Measurements from ENCODE around the gene PRC1. TPM values are rescaled to one million over a fixed set of nuclear protein-coding genes. Genes with fewer than 3 reads are reported as not detected.

The PRC1 gene
- total RNA-seq, 1 donor from 2014 or later = 161 TPM

- H3K4me3 Mint-ChIP-seq = no peak overlapping the region
- TF ChIP-seq CTCF (conservative IDR thresholded peaks at IDR 0.05) = no peak
- no peaks in the 10 kb centered on the region for H3K4me1 Mint-ChIP-seq
- no peaks in the 10 kb centered on the region for H3K27me3 Mint-ChIP-seq (ENCODE audit: low read depth)
- H3K9me3 Mint-ChIP-seq = no peaks in the 10 kb centered on the region
- H3K27ac Mint-ChIP-seq (ENCODE audit: unreplicated experiment) = no peak overlapping the region
- peaks cover 6% of the 10 kb centered on the region for H3K36me3 Mint-ChIP-seq (ENCODE audit: low read depth)
- no peak for DNase-seq (ENCODE audit: low read depth, low spot score)
These were observed 77.9 kb downstream of the PRC1 start for GRCh38 chr15:90916461-90916860.

Other genes starting within 250 kb of the PRC1 start
- gene FURIN, start 125.9 kb downstream of the PRC1 start, total RNA-seq = 14.8 and 15.7 TPM in 2 replicates
- 2.8 TPM in 2 replicates for gene FES, start 110.0 kb downstream of the PRC1 start, total RNA-seq
- 78.0 and 81.6 TPM in 2 replicates for gene MAN2A2, start 91.2 kb downstream of the PRC1 start, total RNA-seq
- 15.7 and 16.7 TPM in 2 replicates for gene HDDC3, start 62.0 kb downstream of the PRC1 start, total RNA-seq
- gene UNC45A, start 59.2 kb downstream of the PRC1 start, total RNA-seq = 65.4 and 73.8 TPM in 2 replicates
- 20.6 and 20.9 TPM in 2 replicates for gene RCCD1, start 39.7 kb downstream of the PRC1 start, total RNA-seq
- 19.2 and 20.5 TPM in 2 replicates for gene VPS33B, start 28.1 kb upstream of the PRC1 start, total RNA-seq
- not detected in 2 replicates for gene SV2B, start 105.7 kb upstream of the PRC1 start, total RNA-seq

Data from neural crest cell (in vitro differentiated cells).